NCI-H748 (cell line): Measurements from ENCODE around the gene PMPCA.
A peak's percentile ranks its signal among the peaks of the same experiment; 100 is the strongest.
"Not testable (repeated sequence)": the region's sequence is repeated elsewhere in the genome, so short reads cannot be mapped to it uniquely, and the experiment has no call there.

Source experiments
- DNase-seq: peaks from one replicate; lab custom pipeline; 2025; ENCODE audit not compliant: unreplicated experiment; lab: John Stamatoyannopoulos, UW

PMPCA gene

GRCh38 chr9:136409557-136410455 lies 652 bp upstream of the PMPCA start:
- DNase-seq = peak; percentile 56

DNA sequence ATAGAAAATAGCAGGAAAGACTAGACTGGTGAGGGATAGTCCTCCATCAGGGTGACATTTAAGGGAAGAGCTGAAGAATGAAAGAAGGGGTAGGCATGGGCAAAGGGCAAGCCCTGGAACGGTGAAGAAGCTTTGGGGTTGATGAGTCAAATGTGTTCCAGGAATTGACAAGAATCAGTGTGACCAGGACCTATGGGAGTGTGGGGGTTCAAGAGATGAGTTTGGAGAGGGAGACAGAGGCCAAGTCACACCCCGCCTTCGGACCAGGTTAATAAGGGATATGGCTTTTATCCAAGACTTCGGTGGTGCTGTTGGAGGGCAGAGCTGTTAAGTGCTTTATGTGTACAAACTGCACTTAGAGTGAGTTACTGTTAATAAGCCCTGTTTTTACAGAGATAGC lies 920 bp downstream of the PMPCA start:
- no peak for DNase-seq

DNA sequence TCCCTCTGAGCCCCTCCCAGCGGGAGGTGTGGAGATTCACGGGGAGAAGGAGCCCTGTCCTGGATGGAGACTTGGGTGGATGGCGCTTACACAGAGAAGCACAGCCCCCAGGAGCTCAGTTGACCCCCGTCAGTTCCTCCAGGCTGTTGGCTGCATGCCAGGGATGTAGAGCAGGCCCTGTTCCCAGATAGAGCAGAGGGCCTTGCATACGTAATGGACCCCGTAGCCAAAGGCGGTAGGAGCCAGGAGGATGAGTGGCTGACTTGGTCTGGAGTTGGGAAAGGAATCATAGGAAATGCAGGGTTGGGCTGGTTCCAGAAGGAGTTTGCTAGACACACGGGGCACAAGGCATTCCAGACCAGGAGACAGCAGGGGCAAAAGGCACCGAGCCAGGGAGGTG lies 2.5 kb downstream of the PMPCA start:
- DNase-seq = no peak

- DNase-seq = no peak
Observed at GRCh38 chr9:136416427-136416826, 6.0 kb downstream of the PMPCA start.

DNA sequence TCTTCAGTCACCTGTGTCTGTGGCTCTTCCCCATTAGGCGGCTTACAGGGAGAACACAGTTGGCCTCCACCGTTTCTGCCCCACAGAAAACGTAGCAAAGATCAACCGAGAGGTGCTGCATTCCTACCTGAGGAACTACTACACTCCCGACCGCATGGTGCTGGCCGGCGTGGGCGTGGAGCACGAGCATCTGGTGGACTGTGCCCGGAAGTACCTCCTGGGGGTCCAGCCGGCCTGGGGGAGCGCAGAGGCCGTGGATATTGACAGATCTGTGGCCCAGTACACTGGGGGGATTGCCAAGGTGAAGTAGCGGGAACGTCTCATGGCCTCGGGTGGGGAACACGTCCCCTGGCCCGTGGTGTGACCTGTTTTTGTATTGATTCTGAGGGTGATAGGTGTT lies 6.5 kb downstream of the PMPCA start:
- DNase-seq = no peak

- DNase-seq = no peak
Observed at GRCh38 chr9:136418182-136419091, 8.0 kb downstream of the PMPCA start.

DNA sequence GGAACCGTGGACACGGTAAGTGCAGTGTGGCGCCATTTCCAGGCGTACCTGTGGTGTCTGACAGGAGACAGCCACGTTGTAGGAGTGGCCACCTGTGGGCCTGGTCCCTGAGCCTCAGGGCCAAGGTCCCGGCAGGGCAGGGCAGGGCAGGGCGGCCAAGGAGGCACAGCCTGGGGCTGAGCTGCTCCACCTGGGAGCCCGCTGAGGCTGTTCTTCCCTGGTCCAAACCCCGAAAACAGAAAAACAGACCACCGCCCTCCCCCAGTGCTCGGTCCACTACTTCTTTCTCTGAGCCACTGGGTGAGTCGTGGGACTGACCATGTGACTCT lies 8.6 kb downstream of the PMPCA start:
- no peak for DNase-seq

- DNase-seq = no peak
Observed at GRCh38 chr9:136421791-136422190, 11.3 kb downstream of the PMPCA start.

GRCh38 chr9:136422876-136423275 lies 12.4 kb downstream of the PMPCA start:
- no peak for DNase-seq

GRCh38 chr9:136423432-136424146 lies 13.1 kb downstream of the PMPCA start:
- no peak for DNase-seq

DNA sequence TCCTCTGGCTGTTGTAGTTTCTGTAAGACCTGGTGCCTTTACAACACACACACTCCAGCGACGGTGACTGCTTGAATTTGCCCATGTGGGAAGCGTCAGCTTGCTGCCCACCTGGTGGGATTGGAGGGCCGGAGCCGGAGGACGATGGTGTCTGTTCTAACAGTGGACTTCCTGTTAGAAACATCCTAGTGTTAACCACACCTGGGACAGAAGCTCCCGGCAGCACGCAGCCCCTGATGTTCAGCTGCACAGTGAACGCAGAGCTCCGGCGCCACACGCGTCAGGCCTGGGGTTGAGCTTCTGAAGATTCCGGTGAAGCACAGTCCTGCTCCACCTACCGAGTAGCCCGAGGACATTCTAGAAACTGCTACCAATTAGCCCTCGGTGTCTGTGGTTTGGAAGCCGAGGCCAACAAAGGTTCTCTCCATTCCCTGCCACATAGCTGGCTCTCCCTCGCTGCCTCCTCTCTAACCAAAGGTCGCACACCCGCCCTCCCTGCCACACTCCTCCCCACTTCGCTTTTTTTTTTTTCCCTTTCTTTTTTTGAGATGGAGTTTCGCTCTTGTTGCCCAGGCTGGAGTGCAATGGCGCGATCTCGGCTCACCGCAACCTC lies 14.4 kb downstream of the PMPCA start:
- no peak for DNase-seq

GRCh38 chr9:136425367-136425766 lies 14.9 kb downstream of the PMPCA start:
- DNase-seq = not testable (repeated sequence)

DNA sequence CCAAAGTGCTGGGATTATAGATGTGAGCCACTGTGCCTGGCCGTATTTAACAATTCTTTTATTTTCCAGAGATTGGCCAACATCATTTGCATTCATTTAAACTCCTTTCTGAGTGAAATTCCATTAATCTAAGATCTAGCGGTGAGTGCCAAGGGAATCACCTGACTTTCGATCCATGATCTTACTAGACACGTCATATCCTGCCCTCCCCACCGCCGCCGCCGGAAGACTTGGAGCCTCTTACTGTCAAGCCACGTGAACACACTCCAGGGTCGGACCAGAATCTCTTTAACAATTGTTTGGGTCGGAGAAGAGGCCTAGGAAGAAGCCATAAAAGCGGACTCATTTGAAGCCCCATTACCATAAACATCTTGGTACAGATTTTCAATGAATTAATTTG lies 16.3 kb downstream of the PMPCA start:
- DNase-seq = no peak

DNA sequence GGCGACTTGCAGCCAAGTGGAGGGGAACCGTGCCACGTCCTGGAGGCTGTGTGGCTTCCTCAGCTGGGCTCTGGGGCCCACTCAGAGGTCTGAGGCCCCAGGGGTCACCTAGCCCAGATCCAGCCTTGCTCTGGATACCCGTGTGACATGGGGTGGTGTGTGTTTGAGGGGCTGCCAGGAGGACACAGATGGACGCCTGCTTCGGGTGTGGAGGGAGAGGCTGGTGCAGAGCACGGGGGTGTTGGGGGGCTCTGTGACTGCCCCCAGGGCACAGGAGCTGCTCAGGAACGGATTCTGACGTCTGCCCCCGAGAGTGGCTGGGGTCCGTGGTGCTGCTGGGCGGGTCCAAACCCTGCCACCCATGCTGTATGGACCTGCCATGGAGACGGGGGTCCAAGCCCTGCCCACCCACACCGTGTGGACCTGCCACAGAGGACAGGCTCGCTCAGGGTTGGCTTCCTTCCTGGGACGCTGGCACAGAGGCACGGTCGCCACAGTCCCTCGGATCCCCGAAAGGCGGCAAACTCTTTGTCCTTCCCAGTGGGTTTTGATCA lies 18.7 kb downstream of the PMPCA start:
- DNase-seq = no peak

DNA sequence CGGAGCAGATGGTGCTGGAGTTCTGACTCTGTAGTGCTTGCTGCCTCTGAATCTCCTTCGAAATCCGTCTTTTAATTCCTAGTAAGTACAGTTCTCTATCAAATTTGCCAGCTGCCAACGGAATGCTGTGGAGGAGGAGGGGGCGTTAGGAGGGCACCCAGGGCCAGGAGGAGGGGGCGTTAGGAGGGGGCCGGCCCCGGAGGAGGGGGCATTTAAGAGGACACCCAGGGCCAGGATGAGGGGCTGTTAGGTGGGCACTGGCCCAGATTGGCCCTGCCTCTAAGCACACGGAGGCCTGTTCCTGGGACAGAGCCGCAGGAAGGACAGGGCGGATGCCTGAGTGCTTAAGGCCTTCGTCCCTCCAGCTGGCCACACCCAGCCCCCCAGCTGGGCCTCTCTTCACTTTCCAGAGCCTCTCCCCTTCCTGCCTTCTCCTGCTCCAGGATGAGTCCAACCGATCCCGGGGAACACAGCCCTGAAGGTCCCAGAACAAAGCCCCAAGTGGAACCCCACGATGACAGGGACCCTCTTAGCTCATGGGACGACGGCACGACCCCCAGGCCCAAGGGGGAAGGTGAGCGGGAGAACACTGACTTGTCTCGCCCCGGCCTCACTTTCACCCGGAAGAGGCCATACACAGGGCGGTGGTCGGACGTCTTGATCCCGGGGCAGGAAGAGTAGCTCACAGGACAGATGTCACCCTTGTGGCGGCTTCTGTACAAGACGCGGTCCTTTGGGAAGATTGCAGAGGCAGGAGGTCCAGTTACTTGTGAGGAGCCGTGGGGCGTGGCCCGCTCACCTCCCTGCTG lies 19.4 kb downstream of the PMPCA start:
- no peak for DNase-seq

DNA sequence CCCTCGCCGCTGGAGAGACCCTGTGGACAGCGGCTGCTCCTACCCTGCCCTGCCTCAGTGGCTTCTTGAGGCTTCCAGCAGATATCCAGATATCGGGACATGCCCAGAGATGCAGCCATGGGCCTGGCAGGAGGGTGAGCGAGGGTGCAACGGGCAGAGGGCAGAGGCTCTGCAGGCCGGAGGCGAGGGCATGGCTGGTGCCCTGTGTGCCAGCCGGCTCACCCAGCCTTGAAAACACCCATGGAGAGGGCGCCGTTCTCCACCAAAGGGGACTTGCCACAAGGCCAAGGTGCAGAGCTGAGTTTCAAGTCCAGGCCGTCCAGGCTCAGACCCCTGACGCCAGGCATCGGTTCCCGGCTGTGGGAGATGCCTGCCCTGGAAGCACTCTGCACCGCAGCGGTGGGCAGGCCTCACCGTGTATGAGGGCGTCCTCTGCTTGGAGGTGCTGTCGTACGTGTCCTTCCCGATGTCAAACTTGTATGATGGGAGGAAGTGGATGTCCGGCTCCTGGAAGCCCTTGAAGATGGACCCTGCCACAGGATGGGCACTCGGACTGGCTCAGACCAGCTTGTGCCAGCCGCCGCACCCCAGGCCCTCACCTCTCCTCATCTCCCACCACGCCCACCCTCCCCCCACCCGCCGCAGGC lies 20.3 kb downstream of the PMPCA start:
- DNase-seq = no peak

GRCh38 chr9:136431782-136432350 lies 21.4 kb downstream of the PMPCA start:
- DNase-seq = no peak

DNA sequence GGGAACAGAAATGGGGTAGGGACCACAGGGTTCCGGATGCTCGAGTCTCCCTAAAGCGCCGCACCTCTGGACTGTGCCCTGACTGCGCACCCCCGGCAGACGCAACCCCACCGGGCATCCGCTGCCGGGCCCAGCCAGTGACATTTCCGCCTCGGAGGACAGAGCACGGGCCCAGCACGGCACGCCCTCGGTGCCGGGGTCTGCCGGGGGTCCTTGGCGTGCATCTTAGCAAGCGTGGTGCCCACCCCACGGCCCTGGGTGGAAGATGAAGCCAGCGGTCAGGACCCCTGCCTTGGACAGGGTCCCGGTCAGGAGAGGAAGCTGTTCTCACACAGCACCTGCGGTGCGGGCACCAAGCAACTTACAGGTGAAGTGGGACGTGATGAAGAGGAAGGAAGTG lies 22.1 kb downstream of the PMPCA start:
- DNase-seq = no peak
